Measurements from ENCODE around the gene SLC28A1. TPM values are rescaled to one million over a fixed set of nuclear protein-coding genes. Genes with fewer than 3 reads are reported as not detected.

The SLC28A1 gene
- total RNA-seq, 1 experiment from 2014 or later: 0.13 TPM

DNA sequence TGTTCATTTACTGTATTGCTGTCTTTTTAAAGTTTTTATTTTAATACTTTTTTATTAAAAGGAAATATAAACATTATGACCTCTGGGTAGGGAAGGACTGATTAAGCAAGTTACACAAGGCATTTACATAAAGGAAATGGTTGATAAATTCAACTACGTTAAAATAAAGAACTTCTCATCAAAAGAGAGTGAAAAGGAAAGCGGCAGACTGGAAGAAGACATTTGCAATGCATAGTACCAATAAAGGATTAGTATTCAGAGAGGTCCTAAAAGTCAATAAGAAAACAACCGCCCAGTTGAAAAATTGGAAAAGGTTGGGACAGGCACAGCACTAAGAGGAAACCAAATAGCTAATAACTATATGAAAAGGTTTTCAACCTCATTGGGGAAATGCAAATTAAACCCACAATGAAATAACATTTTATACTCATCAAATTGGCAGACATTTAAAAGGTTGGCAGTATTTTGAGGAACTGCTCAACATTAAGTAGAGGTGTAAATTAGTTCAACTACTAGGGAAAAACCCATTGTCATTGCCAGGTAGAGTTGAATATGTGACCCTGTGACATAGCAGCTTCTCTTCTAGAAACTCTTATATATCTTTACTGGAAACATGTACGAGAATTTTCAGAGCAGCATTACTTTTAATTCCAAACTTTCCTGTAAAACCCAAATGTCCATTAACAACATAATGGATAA, 106.7 kb downstream of the SLC28A1 start:
- no CpG with 5 or more reads among the region's 4 CpGs for WGBS (ENCODE audit: extremely low coverage, insufficient read length, low lambda C conversion rate)
- Histone ChIP-seq H3K56ac (ENCODE audit: insufficient read length, low read depth, low read length) (no peak overlapping the region), H3K9ac (ENCODE audit: extremely low read depth, insufficient read length, low read length) (no peak overlapping the region), H2AK5ac (ENCODE audit: insufficient read length, low read length) (no peak overlapping the region), H2BK12ac (ENCODE audit: insufficient read length, low read depth, low read length) (no peak overlapping the region), H3K4me1 (ENCODE audit: insufficient read depth, low read length) (no peaks in the 10 kb centered on the region), H3K27ac (ENCODE audit: insufficient read length, low read depth, low read length) (no peak overlapping the region), H3K79me2 (ENCODE audit: insufficient read depth, low read length) (no peaks in the 10 kb centered on the region), H3K4ac (ENCODE audit: low read depth, low read length) (no peak overlapping the region), H4K91ac (ENCODE audit: insufficient read length, low read depth, low read length) (no peak overlapping the region), H3K14ac (ENCODE audit: insufficient read depth, low read length) (no peak overlapping the region), H3K79me1 (ENCODE audit: insufficient read depth, low read depth, low read length, poor library complexity, severe bottlenecking) (no peaks in the 10 kb centered on the region), H3K4me2 (ENCODE audit: insufficient read depth, insufficient read length, low read length) (no peak overlapping the region), H3K9me3 (ENCODE audit: control insufficient read depth, low read depth, low read length) (no peaks in the 10 kb centered on the region), H2BK120ac (ENCODE audit: low read depth, low read length, poor library complexity, severe bottlenecking) (no peak overlapping the region), H4K5ac (ENCODE audit: insufficient read length, low read depth, low read length) (no peak overlapping the region), H2AFZ (ENCODE audit: low read length) (no peak overlapping the region), H3K27me3 (ENCODE audit: insufficient read depth, low read length) (no peaks in the 10 kb centered on the region), H3K18ac (ENCODE audit: insufficient read length, low read depth, low read length) (no peak overlapping the region), H4K8ac (replicated peaks; ENCODE audit: insufficient read length, low read depth, low read length) (no peak overlapping the region), H4K20me1 (ENCODE audit: control insufficient read depth, insufficient read depth, insufficient read length) (no peaks in the 10 kb centered on the region), H2BK20ac (ENCODE audit: low read depth, low read length, poor library complexity, severe bottlenecking) (no peak overlapping the region), H2BK5ac (ENCODE audit: insufficient read length, low read length) (no peak overlapping the region), H3K23me2 (ENCODE audit: insufficient read length, low read depth, low read length, poor library complexity, severe bottlenecking) (no peaks in the 10 kb centered on the region), H2BK15ac (ENCODE audit: low read depth, low read length) (no peak overlapping the region), H3K23ac (ENCODE audit: insufficient read length, low read depth, low read length) (no peak overlapping the region), H3T11ph (ENCODE audit: low read length) (no peak overlapping the region)
- TF ChIP-seq, protein P1, sequence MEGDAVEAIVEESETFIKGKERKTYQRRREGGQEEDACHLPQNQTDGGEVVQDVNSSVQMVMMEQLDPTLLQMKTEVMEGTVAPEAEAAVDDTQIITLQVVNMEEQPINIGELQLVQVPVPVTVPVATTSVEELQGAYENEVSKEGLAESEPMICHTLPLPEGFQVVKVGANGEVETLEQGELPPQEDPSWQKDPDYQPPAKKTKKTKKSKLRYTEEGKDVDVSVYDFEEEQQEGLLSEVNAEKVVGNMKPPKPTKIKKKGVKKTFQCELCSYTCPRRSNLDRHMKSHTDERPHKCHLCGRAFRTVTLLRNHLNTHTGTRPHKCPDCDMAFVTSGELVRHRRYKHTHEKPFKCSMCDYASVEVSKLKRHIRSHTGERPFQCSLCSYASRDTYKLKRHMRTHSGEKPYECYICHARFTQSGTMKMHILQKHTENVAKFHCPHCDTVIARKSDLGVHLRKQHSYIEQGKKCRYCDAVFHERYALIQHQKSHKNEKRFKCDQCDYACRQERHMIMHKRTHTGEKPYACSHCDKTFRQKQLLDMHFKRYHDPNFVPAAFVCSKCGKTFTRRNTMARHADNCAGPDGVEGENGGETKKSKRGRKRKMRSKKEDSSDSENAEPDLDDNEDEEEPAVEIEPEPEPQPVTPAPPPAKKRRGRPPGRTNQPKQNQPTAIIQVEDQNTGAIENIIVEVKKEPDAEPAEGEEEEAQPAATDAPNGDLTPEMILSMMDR (conservative IDR thresholded peaks at IDR 0.05): no peak
- no peaks in the 10 kb centered on the region for H3K36me3 Mint-ChIP-seq (ENCODE audit: insufficient read depth in 1 of 3, low read depth in 3 of 3)
- H3K27ac Mint-ChIP-seq: no peak overlapping the region
- peaks cover 3 to 6% of the 10 kb centered on the region in 2 experiments for H3K4me1 Mint-ChIP-seq
- H3K27me3 Mint-ChIP-seq (ENCODE audit: low read depth): no peaks in the 10 kb centered on the region; the same call in 1 of the 2 replicates
- no peak for DNase-seq
- no peaks in the 10 kb centered on the region for H3K9me3 Mint-ChIP-seq
- no peak overlapping the region for H3K4me3 Mint-ChIP-seq

All from H9 (cell line).